GM08714 (cell line): ENCODE results near the gene IRAK1.

ENCODE experiments used
- H3K4me3 ChIP-seq: fragments of 200-500 bp; sonication (Bioruptor generic); 2 replicates; pipeline ENCODE4 v1.5.1; 2014; ENCODE audit warnings: mild to moderate bottlenecking, low read length, inconsistent platforms
- ZNF274 ChIP-seq: IDR thresholded peaks from 2 replicates; pipeline ENCODE4 v1.6.1; 2012; ENCODE audit warnings: mild to moderate bottlenecking, low read depth, low read length

The IRAK1 gene

GRCh38 chrX:154030715-154031305 lies 11.1 kb upstream of the IRAK1 start:
- H3K4me3 ChIP-seq, result no peak overlapping the region
- no peak for TF ChIP-seq ZNF274

GRCh38 chrX:154030266-154030665 lies 10.6 kb upstream of the IRAK1 start:
- TF ChIP-seq ZNF274, result no peak
- no peak overlapping the region for H3K4me3 ChIP-seq

DNA sequence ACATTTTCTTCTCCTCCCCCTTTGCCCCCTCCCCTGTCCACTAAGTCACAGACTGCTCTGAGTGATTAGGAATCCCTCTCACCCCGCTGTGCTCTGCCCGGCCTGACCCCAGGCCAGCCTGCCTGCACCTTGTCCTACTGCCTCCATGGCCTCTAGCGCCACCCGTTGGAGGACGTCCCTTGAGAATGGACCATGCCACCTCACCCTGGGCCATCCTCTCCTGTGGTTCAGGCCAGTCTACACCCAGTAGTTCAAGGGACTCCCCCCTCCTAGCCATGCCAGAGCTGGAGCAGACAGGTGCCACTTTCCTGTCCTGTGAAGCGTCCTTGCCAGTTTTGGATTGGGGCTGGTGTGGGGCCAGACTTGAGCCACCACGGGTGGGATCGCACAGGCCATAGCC lies 9.7 kb upstream of the IRAK1 start:
- TF ChIP-seq ZNF274, result no peak
- no peak overlapping the region for H3K4me3 ChIP-seq

GRCh38 chrX:154028502-154029184 lies 8.9 kb upstream of the IRAK1 start:
- H3K4me3 ChIP-seq, result no peak overlapping the region
- no peak for TF ChIP-seq ZNF274

GRCh38 chrX:154027986-154028385 lies 8.3 kb upstream of the IRAK1 start:
- TF ChIP-seq ZNF274, result no peak

GRCh38 chrX:154027022-154027402 lies 7.3 kb upstream of the IRAK1 start:
- TF ChIP-seq ZNF274, result no peak
- no peak overlapping the region for H3K4me3 ChIP-seq

More at GRCh38 chrX:154027986-154028385, 8.3 kb upstream of the IRAK1 start:
- no peak overlapping the region for H3K4me3 ChIP-seq

DNA sequence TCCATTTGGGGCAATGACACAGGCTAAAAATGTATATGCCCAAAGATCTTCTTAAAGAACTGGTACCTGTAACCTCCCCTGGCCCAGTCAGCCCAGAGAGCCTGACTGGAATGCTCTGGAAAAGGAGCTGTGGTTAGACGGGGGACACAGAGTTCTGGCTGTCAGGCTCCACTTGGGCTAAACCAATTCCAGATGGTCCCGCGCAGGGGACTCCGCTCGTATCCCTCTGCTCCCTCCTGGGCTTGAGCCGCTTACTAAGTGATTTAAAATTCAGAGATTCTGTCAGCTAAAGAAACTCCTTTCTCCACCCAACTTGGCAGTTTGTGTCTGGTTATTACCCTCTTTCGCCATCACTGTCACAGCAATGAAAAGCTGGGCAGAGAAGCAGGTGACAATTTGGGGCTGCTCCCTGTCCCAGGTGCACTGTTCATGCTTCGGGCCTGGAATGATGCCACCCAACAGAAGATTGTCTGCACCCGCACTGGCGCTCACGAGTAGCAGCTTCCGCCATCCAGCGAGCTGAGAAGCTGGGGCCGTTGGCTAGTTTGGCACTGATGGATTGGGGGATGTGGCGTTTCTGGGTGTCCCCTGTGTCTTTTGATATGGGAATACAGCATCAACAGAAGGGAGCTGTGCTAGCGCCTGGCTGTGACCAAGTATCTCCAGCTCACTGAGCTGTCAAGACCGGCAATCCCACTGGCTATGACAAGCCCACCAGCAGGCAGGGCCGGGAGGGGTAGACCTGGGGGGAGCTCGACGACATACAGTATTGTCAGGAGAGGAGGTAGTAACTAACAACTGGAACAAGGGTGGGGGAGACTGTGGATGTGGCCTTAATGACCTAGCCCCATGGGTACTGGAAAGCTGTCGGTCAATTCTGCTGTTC lies 6.7 kb upstream of the IRAK1 start:
- no peak overlapping the region for H3K4me3 ChIP-seq
- no peak for TF ChIP-seq ZNF274

DNA sequence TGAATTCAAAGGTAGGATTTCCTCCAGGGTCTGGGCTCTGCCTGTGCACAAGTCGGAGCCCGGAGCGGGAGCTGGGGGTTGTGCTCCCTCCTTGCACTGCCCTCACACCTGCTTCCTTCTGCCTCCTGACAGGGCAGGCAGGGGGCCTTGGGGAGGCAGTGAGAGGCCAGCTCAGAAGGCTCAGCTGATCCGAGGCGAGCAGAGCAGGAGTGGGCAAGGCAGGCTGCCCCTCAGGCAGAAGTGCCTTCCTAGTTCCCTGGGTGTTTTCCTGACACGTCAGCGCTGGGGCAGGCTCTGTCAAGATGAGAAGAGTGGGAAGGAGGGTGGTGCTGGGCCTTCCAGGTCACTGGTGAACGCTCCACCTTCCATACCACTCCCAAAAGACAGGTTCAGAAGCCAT lies 5.5 kb upstream of the IRAK1 start:
- no peak for TF ChIP-seq ZNF274
- no peak overlapping the region for H3K4me3 ChIP-seq

DNA sequence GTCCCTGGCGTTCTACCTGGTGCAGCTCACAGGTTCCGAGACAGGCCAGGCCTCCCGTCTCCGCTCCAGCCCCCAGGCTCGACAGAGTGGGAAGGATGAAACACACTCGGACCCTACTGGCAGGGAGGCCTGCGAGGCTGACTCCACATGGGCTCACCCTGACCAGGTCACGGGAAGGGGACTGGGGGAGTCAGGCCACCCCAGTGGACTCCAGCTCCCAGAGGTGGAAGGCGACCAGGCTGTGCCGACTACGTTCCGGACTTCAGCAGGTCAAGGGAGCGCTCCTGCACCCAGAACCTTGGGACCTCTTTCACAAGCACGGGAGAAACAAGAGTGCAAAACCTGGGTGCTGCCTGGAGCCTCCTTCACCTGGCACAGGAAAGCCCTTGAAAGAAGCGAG lies 4.6 kb upstream of the IRAK1 start:
- H3K4me3 ChIP-seq, result no peak overlapping the region
- no peak for TF ChIP-seq ZNF274

- TF ChIP-seq ZNF274, result no peak
- no peak overlapping the region for H3K4me3 ChIP-seq
These were observed 3.7 kb upstream of the IRAK1 start for GRCh38 chrX:154023276-154024000.

GRCh38 chrX:154022108-154022507 lies 2.4 kb upstream of the IRAK1 start:
- TF ChIP-seq ZNF274, result no peak
- H3K4me3 ChIP-seq, result no peak overlapping the region

GRCh38 chrX:154021131-154021611 lies 1.5 kb upstream of the IRAK1 start:
- TF ChIP-seq ZNF274, result no peak
- H3K4me3 ChIP-seq, result no peak overlapping the region; the same call in 1 of the 2 replicates

GRCh38 chrX:154020536-154021115 lies 924 bp upstream of the IRAK1 start:
- no peak for TF ChIP-seq ZNF274

GRCh38 chrX:154019061-154019621 lies 561 bp downstream of the IRAK1 start:
- TF ChIP-seq ZNF274, result no peak
- peak overlapping the region; percentile 81 for H3K4me3 ChIP-seq

More at GRCh38 chrX:154020536-154021115, 924 bp upstream of the IRAK1 start:
- H3K4me3 ChIP-seq, result peak overlapping the region; percentile 71; the same call in 1 of the 2 replicates
